Measurements from ENCODE around the gene NTM.

The NTM gene

GRCh38 chr11:131373756-131374155 lies 3.3 kb downstream of the NTM start:
- DNase-seq, result no peak

- no peak for DNase-seq
Observed at GRCh38 chr11:131375421-131375820, 5.0 kb downstream of the NTM start.

GRCh38 chr11:131375915-131376314 lies 5.5 kb downstream of the NTM start:
- DNase-seq, result no peak

- no peak for DNase-seq
Observed at GRCh38 chr11:131378931-131379330, 8.5 kb downstream of the NTM start.

GRCh38 chr11:131385763-131386390 lies 15.5 kb downstream of the NTM start:
- DNase-seq, result no peak

GRCh38 chr11:131386408-131386807 lies 16.0 kb downstream of the NTM start:
- no peak for DNase-seq

- DNase-seq, result no peak
Observed at GRCh38 chr11:131388030-131388429, 17.6 kb downstream of the NTM start.

GRCh38 chr11:131389582-131389981 lies 19.2 kb downstream of the NTM start:
- DNase-seq, result no peak

- no peak for DNase-seq
Observed at GRCh38 chr11:131391176-131391575, 20.8 kb downstream of the NTM start.

GRCh38 chr11:131392528-131393255 lies 22.3 kb downstream of the NTM start:
- no peak for DNase-seq

- no peak for DNase-seq
Observed at GRCh38 chr11:131393691-131394090, 23.3 kb downstream of the NTM start.

GRCh38 chr11:131397675-131398074 lies 27.3 kb downstream of the NTM start:
- no peak for DNase-seq

- DNase-seq, result no peak
Observed at GRCh38 chr11:131402040-131402439, 31.6 kb downstream of the NTM start.

GRCh38 chr11:131404010-131404409 lies 33.6 kb downstream of the NTM start:
- DNase-seq, result no peak

GRCh38 chr11:131408025-131408640 lies 37.7 kb downstream of the NTM start:
- DNase-seq, result no peak

- DNase-seq, result no peak
Observed at GRCh38 chr11:131409345-131409744, 38.9 kb downstream of the NTM start.

GRCh38 chr11:131411636-131412035 lies 41.2 kb downstream of the NTM start:
- no peak for DNase-seq

GRCh38 chr11:131412061-131412460 lies 41.6 kb downstream of the NTM start:
- no peak for DNase-seq

- DNase-seq, result no peak
Observed at GRCh38 chr11:131413217-131413616, 42.8 kb downstream of the NTM start.

- DNase-seq, result no peak
Observed at GRCh38 chr11:131418189-131418588, 47.8 kb downstream of the NTM start.

- no peak for DNase-seq
Observed at GRCh38 chr11:131421066-131421855, 50.8 kb downstream of the NTM start.

- DNase-seq, result no peak
Observed at GRCh38 chr11:131422029-131422428, 51.6 kb downstream of the NTM start.

GRCh38 chr11:131422496-131422895 lies 52.1 kb downstream of the NTM start:
- DNase-seq, result no peak

GRCh38 chr11:131423688-131424087 lies 53.3 kb downstream of the NTM start:
- no peak for DNase-seq

Measured in activated CD8-positive, alpha-beta memory T cell treated with anti-CD3 and anti-CD28 coated beads, Interleukin-2, amount 50 U/mL, for 48 hours (primary cell).